Cardiac muscle cell (in vitro differentiated cells and primary cell): Measurements from ENCODE around the gene CFHR1. TPM values are rescaled to one million over a fixed set of nuclear protein-coding genes. Genes with fewer than 3 reads are reported as not detected.

Experiments
- DNase-seq, 2 donors: peaks; one replicate each; pipeline versions ENCODE4 v3.0.0 to v3.0.0-alpha.2; 2010 to 2017; ENCODE audit warnings: low read depth in 1 of 2, low spot score in 1 of 2
- H3K27ac ChIP-seq: fragments of 200-600 bp; sonication (generic); 2 replicates; pipeline ENCODE4 v1.5.1; 2016
- H3K27me3 ChIP-seq: fragments of 200-600 bp; sonication (generic); 2 replicates; pipeline ENCODE4 v1.6.0; 2016; ENCODE audit warnings: control low read depth
- H3K36me3 ChIP-seq: fragments of 200-600 bp; sonication (generic); 2 replicates; pipeline ENCODE4 v1.5.1; 2016; ENCODE audit warnings: control low read depth
- H3K4me1 ChIP-seq: fragments of 200-600 bp; sonication (generic); 2 replicates; pipeline ENCODE4 v1.8.1; 2017; ENCODE audit warnings: low read depth, mild to moderate bottlenecking, mixed run types
- H3K4me3 ChIP-seq: fragments of 200-600 bp; sonication (generic); 2 replicates; pipeline ENCODE4 v1.5.1; 2016; ENCODE audit warnings: mild to moderate bottlenecking
- H3K9me3 ChIP-seq: fragments of 200-600 bp; sonication (generic); 2 replicates; pipeline ENCODE4 v1.5.1; 2017; ENCODE audit warnings: low read depth, mild to moderate bottlenecking, control low read depth
- polyA plus RNA-seq: library from polyadenylated mRNA; unstranded; fragments of >200 nt; fragmentation: Nextera tagmentation; extraction: Ambion mirVana; gene quantifications from 2 replicates; pipeline ENCODE4 v1.2.1, GENCODE V29; 2016
- total RNA-seq: library from RNA; depleted of rRNA; stranded (reverse); fragments of >200 nt; gene quantifications from 2 replicates; pipeline ENCODE4 v1.2.3, GENCODE V29; 2016
- TF ChIP-seq, protein P1 (sequence below): IDR thresholded peaks from 2 replicates; pipeline ENCODE4 v1.5.1; 2012; ENCODE audit warnings: low read depth, mild to moderate bottlenecking, low read length

The CFHR1 gene
- total and polyA plus RNA-seq, 2 experiments from 2014 or later = not detected

DNA sequence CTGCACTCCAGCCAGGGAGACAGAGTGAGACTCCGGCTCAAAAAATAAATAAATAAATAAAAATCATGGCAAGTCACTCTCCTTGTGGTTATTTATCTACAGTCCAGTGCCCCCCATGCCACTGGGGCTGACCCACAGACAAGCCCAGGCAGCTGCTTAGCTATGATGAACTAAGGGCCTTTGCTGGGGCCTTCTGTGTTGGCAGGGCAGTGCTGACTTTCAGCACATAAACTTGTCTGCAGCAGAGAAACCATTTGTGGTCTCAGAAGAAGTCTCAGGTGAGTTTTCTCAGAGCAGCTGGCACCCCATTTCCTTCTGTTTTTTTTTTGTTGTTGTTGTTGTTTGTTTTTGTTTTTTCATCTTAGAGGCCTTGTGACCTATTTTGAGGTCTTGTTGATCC is 47.4 kb downstream of the CFHR1 start:
- Histone ChIP-seq H3K27me3 (no peaks in the 10 kb centered on the region), H3K9me3 (no peaks in the 10 kb centered on the region), H3K36me3 (no peaks in the 10 kb centered on the region), H3K4me1 (no peaks in the 10 kb centered on the region), H3K27ac (no peak overlapping the region), H3K4me3 (no peak overlapping the region)
- TF ChIP-seq, protein P1, sequence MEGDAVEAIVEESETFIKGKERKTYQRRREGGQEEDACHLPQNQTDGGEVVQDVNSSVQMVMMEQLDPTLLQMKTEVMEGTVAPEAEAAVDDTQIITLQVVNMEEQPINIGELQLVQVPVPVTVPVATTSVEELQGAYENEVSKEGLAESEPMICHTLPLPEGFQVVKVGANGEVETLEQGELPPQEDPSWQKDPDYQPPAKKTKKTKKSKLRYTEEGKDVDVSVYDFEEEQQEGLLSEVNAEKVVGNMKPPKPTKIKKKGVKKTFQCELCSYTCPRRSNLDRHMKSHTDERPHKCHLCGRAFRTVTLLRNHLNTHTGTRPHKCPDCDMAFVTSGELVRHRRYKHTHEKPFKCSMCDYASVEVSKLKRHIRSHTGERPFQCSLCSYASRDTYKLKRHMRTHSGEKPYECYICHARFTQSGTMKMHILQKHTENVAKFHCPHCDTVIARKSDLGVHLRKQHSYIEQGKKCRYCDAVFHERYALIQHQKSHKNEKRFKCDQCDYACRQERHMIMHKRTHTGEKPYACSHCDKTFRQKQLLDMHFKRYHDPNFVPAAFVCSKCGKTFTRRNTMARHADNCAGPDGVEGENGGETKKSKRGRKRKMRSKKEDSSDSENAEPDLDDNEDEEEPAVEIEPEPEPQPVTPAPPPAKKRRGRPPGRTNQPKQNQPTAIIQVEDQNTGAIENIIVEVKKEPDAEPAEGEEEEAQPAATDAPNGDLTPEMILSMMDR = no peak
- no peak for DNase-seq

DNA sequence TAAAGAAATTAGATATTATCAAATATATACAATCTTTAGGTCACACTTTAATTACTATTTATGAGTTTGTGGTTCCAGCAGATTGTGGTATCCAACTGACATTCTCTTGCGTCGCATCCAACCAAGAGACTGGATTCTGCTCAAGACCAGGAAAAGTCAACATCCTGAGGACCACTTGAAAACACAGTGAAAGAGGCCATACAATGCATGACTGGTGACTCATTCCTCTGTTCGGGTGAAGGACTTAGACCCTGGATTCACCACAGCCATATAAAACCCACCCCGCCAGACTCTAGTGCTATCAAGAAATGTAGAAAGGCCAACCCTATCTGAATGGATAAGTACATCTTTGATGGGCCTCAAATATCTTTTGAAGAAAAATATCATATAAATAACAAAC is 53.9 kb downstream of the CFHR1 start:
- Histone ChIP-seq H3K36me3 (no peaks in the 10 kb centered on the region), H3K27me3 (peaks cover 11% of the 10 kb centered on the region), H3K9me3 (no peaks in the 10 kb centered on the region), H3K4me3 (no peak overlapping the region), H3K4me1 (peaks cover 3% of the 10 kb centered on the region), H3K27ac (no peak overlapping the region)
- no peak for DNase-seq
- TF ChIP-seq, protein P1 = no peak

DNA sequence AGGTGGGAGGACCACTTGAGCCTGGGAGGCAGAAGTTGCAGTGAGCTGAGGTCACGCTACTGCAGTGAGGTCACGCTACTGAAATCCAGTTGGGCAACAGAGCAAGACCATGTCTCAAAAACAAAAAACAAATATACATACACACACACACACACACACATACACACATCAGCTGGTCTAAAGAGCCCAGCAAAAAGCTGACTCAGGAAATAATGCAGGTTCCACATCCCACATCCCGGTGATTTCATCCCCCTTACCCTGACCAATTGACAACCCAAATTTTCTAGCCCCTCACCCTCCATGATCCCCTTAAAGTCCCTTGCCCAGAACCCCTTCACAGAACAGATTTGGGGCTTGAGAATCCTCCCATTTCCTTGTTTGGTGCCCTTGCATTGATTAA is 56.4 kb downstream of the CFHR1 start:
- H3K4me3 ChIP-seq = no peak overlapping the region
- TF ChIP-seq, protein P1 = no peak
- peaks cover 20% of the 10 kb centered on the region for H3K27me3 ChIP-seq
- DNase-seq = no peak
- H3K27ac ChIP-seq = no peak overlapping the region
- no peaks in the 10 kb centered on the region for H3K36me3 ChIP-seq
- H3K4me1 ChIP-seq = peaks cover 3% of the 10 kb centered on the region
- H3K9me3 ChIP-seq = no peaks in the 10 kb centered on the region

DNA sequence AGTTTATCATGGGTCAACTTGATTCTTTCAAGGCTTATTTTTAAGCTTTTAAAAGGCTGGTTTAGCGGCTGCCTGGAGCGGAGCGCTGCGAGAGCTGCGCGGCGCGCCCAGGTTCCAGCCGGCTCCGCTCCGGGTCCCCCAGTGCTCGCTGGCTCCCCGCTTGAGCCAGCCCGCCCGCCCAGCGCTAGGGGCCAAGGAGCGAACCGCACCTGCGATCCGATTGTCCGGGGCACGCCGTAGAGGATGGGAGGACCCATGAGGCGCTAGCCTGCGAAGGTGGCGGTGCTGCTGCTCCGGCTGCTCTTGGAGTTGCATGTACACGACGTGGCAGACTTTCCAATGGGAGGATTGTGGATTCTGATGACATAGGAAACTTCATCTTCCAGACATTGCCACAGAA is 58.4 kb downstream of the CFHR1 start:
- Histone ChIP-seq H3K27me3 (peaks cover 20% of the 10 kb centered on the region), H3K4me3 (peak overlapping the region; percentile 27)
- TF ChIP-seq, protein P1 = no peak

More for the DNA sequence above, 58.4 kb downstream of the CFHR1 start:
- H3K4me1 ChIP-seq = peaks cover 3% of the 10 kb centered on the region
- no peaks in the 10 kb centered on the region for H3K36me3 ChIP-seq
- no peak overlapping the region for H3K27ac ChIP-seq
- peak; percentile 18 to 34 for DNase-seq
- no peaks in the 10 kb centered on the region for H3K9me3 ChIP-seq

Other genes starting within 250 kb of the CFHR1 start
- 2.7 and 5.0 TPM in 2 replicates for gene KCNT2, start 211.3 kb upstream of the CFHR1 start, total RNA-seq
- gene KCNT2, start 211.3 kb upstream of the CFHR1 start, polyA plus RNA-seq = 2.0 and 3.4 TPM in 2 replicates
- gene CFH, start 167.7 kb upstream of the CFHR1 start, total RNA-seq = 0.09 and 0.18 TPM in 2 replicates
- 0.09 TPM in 1 of 2 replicates, not detected in the other for gene CFH, start 167.7 kb upstream of the CFHR1 start, polyA plus RNA-seq
- 0.07 and 0.39 TPM in 2 replicates for gene CFHR3, start 44.9 kb upstream of the CFHR1 start, total RNA-seq
- gene CFHR3, start 44.9 kb upstream of the CFHR1 start, polyA plus RNA-seq = not detected in 2 replicates
- gene CFHR4, start 68.3 kb downstream of the CFHR1 start, total RNA-seq = not detected in 2 replicates
- gene CFHR4, start 68.3 kb downstream of the CFHR1 start, polyA plus RNA-seq = not detected in 2 replicates
- not detected in 2 replicates for gene CFHR2, start 124.0 kb downstream of the CFHR1 start, total RNA-seq
- gene CFHR2, start 124.0 kb downstream of the CFHR1 start, polyA plus RNA-seq = not detected in 2 replicates
- 0.39 TPM in 1 of 2 replicates, not detected in the other for gene CFHR5, start 157.8 kb downstream of the CFHR1 start, total RNA-seq
- gene CFHR5, start 157.8 kb downstream of the CFHR1 start, polyA plus RNA-seq = not detected in 2 replicates
- not detected in 2 replicates for gene F13B, start 247.5 kb downstream of the CFHR1 start, total RNA-seq
- gene F13B, start 247.5 kb downstream of the CFHR1 start, polyA plus RNA-seq = not detected in 2 replicates